GM12878 (cell line): ENCODE measurements around the gene CYS1. TPM values are rescaled to one million over a fixed set of nuclear protein-coding genes. Genes with fewer than 3 reads are reported as not detected.

Experiments used
- BMI1 ChIP-seq: fragments of 450-650 bp; IDR thresholded peaks from 2 replicates; pipeline ENCODE4 v1.6.1; 2016; ENCODE audit warnings: mild to moderate bottlenecking, moderate library complexity, borderline replicate concordance
- CHD1 ChIP-seq: IDR thresholded peaks from 2 replicates; pipeline ENCODE4 v1.6.1; 2012; ENCODE audit warnings: low read depth, low read length, improper control_type of control experiment
- CHD2 ChIP-seq: IDR thresholded peaks from 2 replicates; pipeline ENCODE4 v1.6.1; 2011; ENCODE audit warnings: low read depth, low read length, improper control_type of control experiment, borderline replicate concordance
- CHD4 ChIP-seq: fragments of 200-600 bp; sonication (generic); IDR thresholded peaks from 2 replicates; pipeline ENCODE4 v1.6.1; 2016; ENCODE audit warnings: mild to moderate bottlenecking
- DPF2 ChIP-seq: fragments of 450-650 bp; IDR thresholded peaks from 2 replicates; pipeline ENCODE4 v1.6.1; 2017; ENCODE audit warnings: mild to moderate bottlenecking
- EP300 ChIP-seq, 2 experiments: fragments of 150-350 bp in 1 of 2; IDR thresholded peaks; 2 replicates each; pipeline ENCODE4 v1.6.1; 2011 to 2012; ENCODE audit warnings: low read depth in 2 of 2, low read length in 2 of 2, borderline replicate concordance in 1 of 2, improper control_type of control experiment in 1 of 2, inconsistent platforms in 1 of 2; ENCODE audit not compliant: control insufficient read depth in 1 of 2
- IKZF1 ChIP-seq: fragments of 450-650 bp; conservative IDR thresholded peaks from 2 replicates; pipeline ENCODE4 v1.6.1; 2017; ENCODE audit warnings: antibody characterized with exemption, mild to moderate bottlenecking
- KAT2A ChIP-seq: conservative IDR thresholded peaks from 2 replicates; pipeline ENCODE4 v1.6.1; 2011; ENCODE audit warnings: low read depth, low read length; ENCODE audit not compliant: control insufficient read depth
- MEF2A ChIP-seq: IDR thresholded peaks from 2 replicates; pipeline ENCODE4 v1.6.1; 2011; ENCODE audit warnings: low read depth, mild to moderate bottlenecking, low read length, moderate library complexity; ENCODE audit not compliant: insufficient read depth
- MYB ChIP-seq: fragments of 150-350 bp; IDR thresholded peaks from 2 replicates; pipeline ENCODE4 v1.6.1; 2014; ENCODE audit warnings: mild to moderate bottlenecking, low read depth, low read length, borderline replicate concordance
- MYC ChIP-seq: IDR thresholded peaks from 2 replicates; pipeline ENCODE4 v1.6.1; 2011; ENCODE audit warnings: mild to moderate bottlenecking, low read length, moderate library complexity, inconsistent platforms; ENCODE audit not compliant: insufficient read depth, insufficient replicate concordance, insufficient read length, severe bottlenecking
- NFYB ChIP-seq: IDR thresholded peaks from 2 replicates; pipeline ENCODE4 v1.6.1; 2011; ENCODE audit warnings: low read depth, mild to moderate bottlenecking, low read length, improper control_type of control experiment, moderate library complexity; ENCODE audit not compliant: insufficient read depth
- POLR2AphosphoS5 ChIP-seq: IDR thresholded peaks from 2 replicates; pipeline ENCODE4 v1.6.1; 2011; ENCODE audit warnings: mild to moderate bottlenecking, low read length, inconsistent platforms
- RBBP5 ChIP-seq: fragments of 200-600 bp; sonication (generic); conservative IDR thresholded peaks from 2 replicates; pipeline ENCODE4 v1.6.1; 2016
- RUNX3 ChIP-seq: IDR thresholded peaks from 2 replicates; pipeline ENCODE4 v1.6.1; 2012; ENCODE audit warnings: low read length, inconsistent platforms
- SIX5 ChIP-seq: IDR thresholded peaks from 2 replicates; pipeline ENCODE4 v1.6.1; 2011; ENCODE audit warnings: mild to moderate bottlenecking, low read depth, low read length, moderate library complexity; ENCODE audit not compliant: severe bottlenecking
- SMAD5 ChIP-seq: IDR thresholded peaks from 2 replicates; pipeline ENCODE4 v1.6.1; 2016; ENCODE audit warnings: antibody characterized with exemption, low read depth
- SRF ChIP-seq, 2 experiments: IDR thresholded peaks; 2 replicates each; pipeline ENCODE4 v1.6.1; 2011; ENCODE audit warnings: low read depth in 2 of 2, low read length in 2 of 2, mild to moderate bottlenecking in 1 of 2, moderate library complexity in 1 of 2
- TCF7 ChIP-seq: IDR thresholded peaks from 2 replicates; pipeline ENCODE4 v1.6.1; 2014; ENCODE audit warnings: antibody characterized with exemption, borderline replicate concordance
- ZNF207 ChIP-seq: fragments of 450-650 bp; IDR thresholded peaks from 2 replicates; pipeline ENCODE4 v1.6.1; 2014; ENCODE audit warnings: antibody characterized with exemption, mild to moderate bottlenecking, borderline replicate concordance
- polyA plus RNA-seq, 11 experiments: library from polyadenylated mRNA; depleted of rRNA in 4 of 11; unstranded in 6 of 11; stranded (reverse) in 5 of 11; fragments of >200 nt; fragmentation: Nextera tagmentation in 4 of 11; fragmentation: Illumina TruSeq in 1 of 11; extraction: Ambion mirVana in 4 of 11; extraction: Trizol in 1 of 11; gene quantifications; 1 replicate in 1 of 11; 2 replicates in 10 of 11; pipeline versions ENCODE4 v1.2.1 to v1.2.3, GENCODE V29; 2011 to 2016; ENCODE audit warnings: inconsistent platforms in 2 of 11, missing spikeins in 2 of 11, low read depth in 1 of 11
- total RNA-seq, 4 experiments: library from RNA; depleted of rRNA in 3 of 4; stranded (reverse); fragments of >200 nt in 3 of 4; fragmentation: Illumina TruSeq in 1 of 4; extraction: Trizol in 1 of 4; gene quantifications; 2 replicates each; pipeline versions ENCODE4 v1.2.1 to v1.2.3, GENCODE V29; 2013 to 2021
- TF ChIP-seq, protein P1 (sequence below): IDR thresholded peaks from 2 replicates; pipeline ENCODE4 v1.6.1; 2011; ENCODE audit warnings: borderline replicate concordance, low read depth, mild to moderate bottlenecking, moderate library complexity, low read length; ENCODE audit not compliant: insufficient read depth, poor library complexity, severe bottlenecking
- TF ChIP-seq, protein P2 (sequence below): IDR thresholded peaks from 2 replicates; pipeline ENCODE4 v1.6.1; 2011; ENCODE audit warnings: borderline replicate concordance, low read depth, mild to moderate bottlenecking, moderate library complexity, mixed read lengths, low read length; ENCODE audit not compliant: insufficient read depth; ENCODE audit errors: extremely low read length
- TF ChIP-seq, protein P3 (sequence below): fragments of 450-650 bp; formaldehyde crosslinking; IDR thresholded peaks from 2 replicates; pipeline ENCODE4 v1.5.0; 2022; ENCODE audit warnings: mild to moderate bottlenecking, missing genetic modification characterization
- TF ChIP-seq, protein P4 (sequence below): fragments of 450-650 bp; IDR thresholded peaks from 2 replicates; pipeline ENCODE4 v1.6.1; 2016; ENCODE audit warnings: mild to moderate bottlenecking

CYS1 gene
- total and polyA plus RNA-seq, 10 of the 15 experiments (the other 5 are each of a cell fraction or from before 2014, with no cell fraction given): 0.35 to 6.4 (median 2.5) TPM

DNA sequence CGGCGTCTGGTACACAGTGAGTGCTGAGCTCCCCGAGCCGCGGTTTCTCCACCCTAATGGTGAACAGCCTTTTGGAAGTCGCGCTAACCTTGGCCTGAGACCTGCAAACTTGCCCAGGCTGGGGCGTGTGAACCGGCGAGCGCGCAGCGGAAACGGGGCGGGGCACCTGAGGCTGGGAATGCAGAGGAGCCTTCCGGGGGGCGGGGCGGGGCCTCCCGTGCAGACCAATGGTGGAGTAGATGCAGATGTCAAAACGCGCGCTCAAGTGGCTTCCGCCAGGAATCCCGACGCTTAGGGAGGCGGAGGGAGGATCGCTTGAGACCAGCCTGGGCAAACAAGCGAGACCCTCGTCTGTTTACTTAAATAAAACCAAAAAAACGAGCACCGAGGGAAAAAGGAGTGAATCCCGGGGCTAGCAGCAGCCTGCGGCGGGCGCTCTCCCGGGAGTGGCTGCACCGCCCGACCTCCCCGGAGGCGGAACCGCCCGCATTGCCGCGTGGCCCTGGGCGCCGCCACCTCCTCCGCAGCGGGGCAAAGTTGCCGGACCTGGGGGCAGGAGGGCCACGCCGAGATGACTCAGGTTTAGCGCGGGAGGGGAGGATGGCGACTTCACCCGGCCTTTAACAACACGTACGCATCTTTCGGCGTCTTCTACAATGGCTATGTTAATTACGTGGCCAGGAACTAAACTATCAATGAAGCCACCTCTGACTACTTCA, 40.1 kb upstream of the CYS1 start (continued):
- TF ChIP-seq KAT2A (no peak), MEF2A (no peak), RBBP5 (no peak), POLR2AphosphoS5 (peak; percentile 89), ZNF207 (peak; percentile 87), DPF2 (peak; percentile 76), RUNX3 (peak; percentile 55), MYC (peak; percentile 94), CHD4 (no peak), SRF (IDR thresholded peaks at IDR 0.05; ENCODE audit: low read depth in 2 of 2, low read length in 2 of 2) (no peak; a peak in 1 of 4 replicates), BMI1 (no peak), IKZF1 (peak; percentile 91), NFYB (peak; percentile 74; the same call in 1 of the 2 replicates), TCF7 (no peak), MYB (no peak), CHD1 (no peak), CHD2 (peak; percentile 24; the same call in 1 of the 2 replicates), SIX5 (no peak), SMAD5 (peak; percentile 80), EP300 (IDR thresholded peaks at IDR 0.05; ENCODE audit: borderline replicate concordance in 1 of 2, control insufficient read depth in 1 of 2, low read depth in 2 of 2, low read length in 2 of 2) (peak in 1 of 2 experiments; percentile 12; a peak in 1 of 4 replicates)
- TF ChIP-seq, protein P1, sequence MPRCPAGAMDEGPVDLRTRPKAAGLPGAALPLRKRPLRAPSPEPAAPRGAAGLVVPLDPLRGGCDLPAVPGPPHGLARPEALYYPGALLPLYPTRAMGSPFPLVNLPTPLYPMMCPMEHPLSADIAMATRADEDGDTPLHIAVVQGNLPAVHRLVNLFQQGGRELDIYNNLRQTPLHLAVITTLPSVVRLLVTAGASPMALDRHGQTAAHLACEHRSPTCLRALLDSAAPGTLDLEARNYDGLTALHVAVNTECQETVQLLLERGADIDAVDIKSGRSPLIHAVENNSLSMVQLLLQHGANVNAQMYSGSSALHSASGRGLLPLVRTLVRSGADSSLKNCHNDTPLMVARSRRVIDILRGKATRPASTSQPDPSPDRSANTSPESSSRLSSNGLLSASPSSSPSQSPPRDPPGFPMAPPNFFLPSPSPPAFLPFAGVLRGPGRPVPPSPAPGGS: peak; percentile 44
- TF ChIP-seq, protein P2, sequence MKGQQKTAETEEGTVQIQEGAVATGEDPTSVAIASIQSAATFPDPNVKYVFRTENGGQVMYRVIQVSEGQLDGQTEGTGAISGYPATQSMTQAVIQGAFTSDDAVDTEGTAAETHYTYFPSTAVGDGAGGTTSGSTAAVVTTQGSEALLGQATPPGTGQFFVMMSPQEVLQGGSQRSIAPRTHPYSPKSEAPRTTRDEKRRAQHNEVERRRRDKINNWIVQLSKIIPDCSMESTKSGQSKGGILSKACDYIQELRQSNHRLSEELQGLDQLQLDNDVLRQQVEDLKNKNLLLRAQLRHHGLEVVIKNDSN: no peak
- TF ChIP-seq, protein P3, sequence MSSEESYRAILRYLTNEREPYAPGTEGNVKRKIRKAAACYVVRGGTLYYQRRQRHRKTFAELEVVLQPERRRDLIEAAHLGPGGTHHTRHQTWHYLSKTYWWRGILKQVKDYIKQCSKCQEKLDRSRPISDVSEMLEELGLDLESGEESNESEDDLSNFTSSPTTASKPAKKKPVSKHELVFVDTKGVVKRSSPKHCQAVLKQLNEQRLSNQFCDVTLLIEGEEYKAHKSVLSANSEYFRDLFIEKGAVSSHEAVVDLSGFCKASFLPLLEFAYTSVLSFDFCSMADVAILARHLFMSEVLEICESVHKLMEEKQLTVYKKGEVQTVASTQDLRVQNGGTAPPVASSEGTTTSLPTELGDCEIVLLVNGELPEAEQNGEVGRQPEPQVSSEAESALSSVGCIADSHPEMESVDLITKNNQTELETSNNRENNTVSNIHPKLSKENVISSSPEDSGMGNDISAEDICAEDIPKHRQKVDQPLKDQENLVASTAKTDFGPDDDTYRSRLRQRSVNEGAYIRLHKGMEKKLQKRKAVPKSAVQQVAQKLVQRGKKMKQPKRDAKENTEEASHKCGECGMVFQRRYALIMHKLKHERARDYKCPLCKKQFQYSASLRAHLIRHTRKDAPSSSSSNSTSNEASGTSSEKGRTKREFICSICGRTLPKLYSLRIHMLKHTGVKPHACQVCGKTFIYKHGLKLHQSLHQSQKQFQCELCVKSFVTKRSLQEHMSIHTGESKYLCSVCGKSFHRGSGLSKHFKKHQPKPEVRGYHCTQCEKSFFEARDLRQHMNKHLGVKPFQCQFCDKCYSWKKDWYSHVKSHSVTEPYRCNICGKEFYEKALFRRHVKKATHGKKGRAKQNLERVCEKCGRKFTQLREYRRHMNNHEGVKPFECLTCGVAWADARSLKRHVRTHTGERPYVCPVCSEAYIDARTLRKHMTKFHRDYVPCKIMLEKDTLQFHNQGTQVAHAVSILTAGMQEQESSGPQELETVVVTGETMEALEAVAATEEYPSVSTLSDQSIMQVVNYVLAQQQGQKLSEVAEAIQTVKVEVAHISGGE (CRISPR knock-in tag): no peak
- TF ChIP-seq, protein P4, sequence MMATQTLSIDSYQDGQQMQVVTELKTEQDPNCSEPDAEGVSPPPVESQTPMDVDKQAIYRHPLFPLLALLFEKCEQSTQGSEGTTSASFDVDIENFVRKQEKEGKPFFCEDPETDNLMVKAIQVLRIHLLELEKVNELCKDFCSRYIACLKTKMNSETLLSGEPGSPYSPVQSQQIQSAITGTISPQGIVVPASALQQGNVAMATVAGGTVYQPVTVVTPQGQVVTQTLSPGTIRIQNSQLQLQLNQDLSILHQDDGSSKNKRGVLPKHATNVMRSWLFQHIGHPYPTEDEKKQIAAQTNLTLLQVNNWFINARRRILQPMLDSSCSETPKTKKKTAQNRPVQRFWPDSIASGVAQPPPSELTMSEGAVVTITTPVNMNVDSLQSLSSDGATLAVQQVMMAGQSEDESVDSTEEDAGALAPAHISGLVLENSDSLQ: peak; percentile 67
